HFF-Myc (cell line): ENCODE data around the gene ZNF558.

Experiments used
- DNase-seq: peaks from one replicate; pipeline ENCODE4 v3.0.0-alpha.2; 2011; ENCODE audit warnings: low read depth; ENCODE audit errors: extremely low read depth
- H3K4me3 ChIP-seq: replicated peaks from 2 replicates; pipeline ENCODE4 v1.5.1; 2011; ENCODE audit warnings: low read depth, mild to moderate bottlenecking, control low read depth, low read length
- CTCF ChIP-seq: IDR thresholded peaks from 2 replicates; pipeline ENCODE4 v1.5.1; 2012; ENCODE audit warnings: mild to moderate bottlenecking, low read depth, low read length, control low read depth; ENCODE audit errors: missing control alignments

ZNF558 gene

GRCh38 chr19:8832132-8833021 is at the start of gene ZNF558, which contains the start of gene MBD3L1:
ZNF558 (minus strand) TSS chr19:8832304; CDS start chr19:8822659, 9,645 bp downstream.
MBD3L1 (plus strand) TSS chr19:8832377; CDS start chr19:8842679, 10,302 bp downstream.
- peak; percentile 3 for TF ChIP-seq CTCF
- peak; percentile 71 for DNase-seq
- peak within 1 kb of the TSS; percentile 64 for H3K4me3 ChIP-seq

- DNase-seq = no peak
- no peak overlapping the region for H3K4me3 ChIP-seq
- TF ChIP-seq CTCF = no peak
Measured at GRCh38 chr19:8881512-8881911, 49.4 kb upstream of the ZNF558 start.

GRCh38 chr19:8880868-8881488 is 48.9 kb upstream of the ZNF558 start:
- no peak for DNase-seq
- TF ChIP-seq CTCF = no peak
- no peak overlapping the region for H3K4me3 ChIP-seq

GRCh38 chr19:8877854-8878705 is 46.0 kb upstream of the ZNF558 start:
- no peak for DNase-seq
- TF ChIP-seq CTCF = no peak

GRCh38 chr19:8866344-8866743 is 34.2 kb upstream of the ZNF558 start:
- no peak for TF ChIP-seq CTCF
- DNase-seq = no peak
- H3K4me3 ChIP-seq = no peak overlapping the region

More at GRCh38 chr19:8877854-8878705, 46.0 kb upstream of the ZNF558 start:
- H3K4me3 ChIP-seq = no peak overlapping the region

GRCh38 chr19:8858260-8858659 is 26.2 kb upstream of the ZNF558 start:
- TF ChIP-seq CTCF = no peak
- no peak for DNase-seq
- no peak overlapping the region for H3K4me3 ChIP-seq
